ENCODE data around the gene KIF21A. TPM values are rescaled to one million over a fixed set of nuclear protein-coding genes. Genes with fewer than 3 reads are reported as not detected.

The KIF21A gene
- 10 to 100 TPM; 18.4 to 32.9 (median 27.8) TPM for total RNA-seq
- long read RNA-seq, partial matches to known transcripts: 2 of 2 reads
- long read RNA-seq, other reads (novel, unspliced or antisense): 0 of 2 reads

- no peaks in the 10 kb centered on the region for H3K36me3 ChIP-seq
- peaks cover 0 to 18% (median 6%) of the 10 kb centered on the region in 4 donors for H3K4me1 ChIP-seq
- ATAC-seq (peak; percentile 91 to 97 (median 92)), DNase-seq (peak; percentile 94 to 96 (median 96))
- peak; percentile 61 to 90 (median 64) for TF ChIP-seq CTCF (IDR thresholded peaks at IDR 0.05)
- peak; percentile 97 for TF ChIP-seq POLR2A (IDR thresholded peaks at IDR 0.05)
- peak within 1 kb of the TSS; percentile 81 to 94 (median 91) for H3K27ac ChIP-seq
- no peaks in the 10 kb centered on the region for H3K9me3 ChIP-seq
- intact Hi-C loops (cut with DNase I): no loop called here
- no peaks in the 10 kb centered on the region for H3K27me3 ChIP-seq
- WGBS (ENCODE audit: insufficient coverage, low coverage, low lambda C conversion rate, missing lambda C conversion rate): 7% methylated on average over 17 of the region's 72 CpGs
- peak within 1 kb of the TSS; percentile 63 to 84 (median 78) for H3K4me3 ChIP-seq
These were observed at the start of gene KIF21A for GRCh38 chr12:39443081-39443928. Gene KIF21A (minus strand): TSS chr12:39443120. CDS start chr12:39442970, 150 bp downstream.

- Histone ChIP-seq H3K36me3 (no peaks in the 10 kb centered on the region), H3K4me3 (no peak overlapping the region), H3K27me3 (no peaks in the 10 kb centered on the region), H3K4me1 (no peaks in the 10 kb centered on the region), H3K9me3 (no peaks in the 10 kb centered on the region), H3K27ac (no peak overlapping the region)
- TF ChIP-seq POLR2A (IDR thresholded peaks at IDR 0.05) (no peak), CTCF (IDR thresholded peaks at IDR 0.05) (no peak)
- DNase-seq (no peak), ATAC-seq (peak in 2 of 4 donors; percentile 39 to 69)
- 53% methylated on average over 1 of the region's 1 CpG for WGBS (ENCODE audit: insufficient coverage, low coverage, low lambda C conversion rate, missing lambda C conversion rate)
- intact Hi-C loops (cut with DNase I): no loop called here
These were observed 47.8 kb upstream of the KIF21A start for GRCh38 chr12:39490500-39491282.

GRCh38 chr12:39483597-39483996 lies 40.7 kb upstream of the KIF21A start:
- TF ChIP-seq POLR2A (IDR thresholded peaks at IDR 0.05) (no peak), CTCF (IDR thresholded peaks at IDR 0.05) (no peak)
- no peak for DNase-seq
- no peaks in the 10 kb centered on the region for H3K9me3 ChIP-seq
- intact Hi-C loops (cut with DNase I): no loop called here
- no peak overlapping the region for H3K27ac ChIP-seq
- no peak for ATAC-seq
- no peak overlapping the region for H3K4me3 ChIP-seq
- H3K4me1 ChIP-seq: no peaks in the 10 kb centered on the region
- no peaks in the 10 kb centered on the region for H3K36me3 ChIP-seq
- whole genome bisulfite sequencing (ENCODE audit: insufficient coverage, low coverage, low lambda C conversion rate, missing lambda C conversion rate): 90% methylated on average over 7 of the region's 7 CpGs
- H3K27me3 ChIP-seq: no peaks in the 10 kb centered on the region

- no peaks in the 10 kb centered on the region for H3K36me3 ChIP-seq
- H3K9me3 ChIP-seq: no peaks in the 10 kb centered on the region
- no peaks in the 10 kb centered on the region for H3K27me3 ChIP-seq
- no peaks in the 10 kb centered on the region for H3K4me1 ChIP-seq
- intact Hi-C loops (cut with DNase I): no loop called here
- 72% methylated on average over 4 of the region's 4 CpGs for WGBS (ENCODE audit: insufficient coverage, low coverage, low lambda C conversion rate, missing lambda C conversion rate)
- no peak overlapping the region for H3K27ac ChIP-seq
- H3K4me3 ChIP-seq: no peak overlapping the region
- TF ChIP-seq CTCF (IDR thresholded peaks at IDR 0.05) (no peak), POLR2A (IDR thresholded peaks at IDR 0.05) (no peak)
- DNase-seq (no peak), ATAC-seq (no peak)
These were observed 40.1 kb upstream of the KIF21A start for GRCh38 chr12:39483042-39483441.
